ENCODE data around the gene LRP8. TPM values are rescaled to one million over a fixed set of nuclear protein-coding genes. Genes with fewer than 3 reads are reported as not detected.

Gene LRP8
- total and polyA plus RNA-seq, 8 donors: 0.58 to 26.8 (median 2.3) TPM

DNA sequence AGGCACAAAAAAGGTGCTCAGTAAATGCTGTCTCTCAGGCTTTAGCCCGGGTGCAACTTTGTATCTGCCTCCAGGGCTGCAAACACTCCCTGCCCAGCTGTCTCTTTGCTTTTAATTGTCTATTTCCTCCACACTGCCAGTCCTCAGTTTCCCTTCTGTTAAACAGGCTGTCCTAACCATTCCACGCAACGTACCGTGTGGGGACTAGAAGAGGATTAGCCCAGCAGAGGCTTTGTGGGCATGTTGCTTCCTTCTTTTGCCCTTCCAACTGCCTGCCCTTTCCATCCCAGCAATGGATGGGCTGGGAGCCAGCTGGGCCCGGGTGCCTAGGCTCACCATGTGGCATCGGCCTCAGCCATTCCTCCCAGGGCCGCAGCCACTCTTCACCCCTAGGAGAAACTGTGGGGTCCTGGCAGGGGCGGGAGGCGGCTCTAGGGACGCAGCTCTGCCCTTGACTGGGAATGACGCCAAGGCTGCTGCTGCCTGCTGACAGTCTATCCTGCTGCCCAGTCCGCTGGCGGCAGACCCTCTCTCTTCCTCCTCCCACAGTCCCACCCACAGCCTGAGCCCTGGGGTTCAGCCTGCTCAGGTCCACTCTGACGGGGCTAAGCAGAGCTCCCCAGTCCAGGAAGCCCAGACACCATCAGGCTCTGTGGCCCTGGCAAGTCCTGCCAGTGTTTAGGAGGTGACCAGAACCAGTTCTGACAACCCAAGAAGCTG lies 40.6 kb upstream of the LRP8 start:
- Histone ChIP-seq H3K4me3 (no peak overlapping the region), H3K4me1 (no peaks in the 10 kb centered on the region), H3K27me3 (peaks cover 0 to 34% (median 11%) of the 10 kb centered on the region in 3 donors), H3K9me3 (no peaks in the 10 kb centered on the region), H3K27ac (no peak overlapping the region), H3K36me3 (no peaks in the 10 kb centered on the region)
- intact Hi-C loops (cut with DNase I; ENCODE audit: low total_unique reads): no loop called here
- WGBS, 5 donors: 38 to 48% (median 47%) methylated on average over 5 to 14 of the region's 14 CpGs
- TF ChIP-seq POLR2A (IDR thresholded peaks at IDR 0.05) (no peak), EP300 (IDR thresholded peaks at IDR 0.05) (no peak), POLR2AphosphoS5 (IDR thresholded peaks at IDR 0.05) (no peak)
- TF ChIP-seq, protein P1, sequence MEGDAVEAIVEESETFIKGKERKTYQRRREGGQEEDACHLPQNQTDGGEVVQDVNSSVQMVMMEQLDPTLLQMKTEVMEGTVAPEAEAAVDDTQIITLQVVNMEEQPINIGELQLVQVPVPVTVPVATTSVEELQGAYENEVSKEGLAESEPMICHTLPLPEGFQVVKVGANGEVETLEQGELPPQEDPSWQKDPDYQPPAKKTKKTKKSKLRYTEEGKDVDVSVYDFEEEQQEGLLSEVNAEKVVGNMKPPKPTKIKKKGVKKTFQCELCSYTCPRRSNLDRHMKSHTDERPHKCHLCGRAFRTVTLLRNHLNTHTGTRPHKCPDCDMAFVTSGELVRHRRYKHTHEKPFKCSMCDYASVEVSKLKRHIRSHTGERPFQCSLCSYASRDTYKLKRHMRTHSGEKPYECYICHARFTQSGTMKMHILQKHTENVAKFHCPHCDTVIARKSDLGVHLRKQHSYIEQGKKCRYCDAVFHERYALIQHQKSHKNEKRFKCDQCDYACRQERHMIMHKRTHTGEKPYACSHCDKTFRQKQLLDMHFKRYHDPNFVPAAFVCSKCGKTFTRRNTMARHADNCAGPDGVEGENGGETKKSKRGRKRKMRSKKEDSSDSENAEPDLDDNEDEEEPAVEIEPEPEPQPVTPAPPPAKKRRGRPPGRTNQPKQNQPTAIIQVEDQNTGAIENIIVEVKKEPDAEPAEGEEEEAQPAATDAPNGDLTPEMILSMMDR (IDR thresholded peaks at IDR 0.05): no peak
- DNase-seq: peak; percentile 25 to 52

DNA sequence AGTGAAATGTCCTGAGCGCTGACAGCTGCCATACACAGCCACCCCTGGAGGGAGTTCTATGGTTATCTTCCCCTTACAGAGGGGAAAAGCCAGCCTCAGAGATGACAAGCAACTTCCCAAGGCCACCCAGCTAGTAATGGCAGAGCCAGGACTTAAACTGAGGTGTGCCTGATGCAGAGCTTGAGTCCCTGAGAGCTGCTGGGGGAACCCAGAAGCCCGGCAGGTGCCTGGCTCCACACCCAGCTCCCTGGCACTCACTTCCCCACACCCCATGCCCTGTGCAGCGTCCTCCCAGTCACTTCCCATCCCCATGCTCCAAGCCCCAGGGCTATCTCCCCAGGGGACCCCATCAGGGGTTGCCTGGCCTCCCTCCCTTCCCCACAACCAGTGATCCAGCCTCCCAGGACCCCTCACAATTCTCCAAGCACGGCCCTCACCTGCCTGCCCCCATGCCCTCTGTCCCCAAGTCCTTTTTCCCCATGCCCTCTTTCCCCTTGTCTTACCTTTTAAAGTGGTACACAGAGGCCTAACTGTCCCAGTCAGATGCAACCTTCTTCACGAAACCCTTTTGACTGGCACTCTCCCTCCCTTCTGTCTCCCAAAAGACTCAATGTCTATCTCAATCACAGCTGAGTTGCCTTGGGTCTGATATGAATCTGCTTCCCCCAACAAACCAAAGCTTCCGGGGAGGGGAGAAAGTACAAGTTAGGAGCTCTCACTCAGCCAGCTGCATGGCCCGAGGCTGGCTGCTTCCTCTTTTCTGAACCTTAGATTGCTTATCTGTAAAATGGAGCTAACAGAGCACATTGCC lies 39.8 kb upstream of the LRP8 start:
- 59 to 69% (median 66%) methylated on average over 7 of the region's 7 CpGs for WGBS, 5 donors
- Histone ChIP-seq H3K4me1 (no peaks in the 10 kb centered on the region), H3K27ac (no peak overlapping the region), H3K4me3 (peak overlapping the region in 1 of 4 donors; percentile 1), H3K27me3 (peaks cover 0 to 34% (median 11%) of the 10 kb centered on the region in 3 donors), H3K36me3 (no peaks in the 10 kb centered on the region), H3K9me3 (no peaks in the 10 kb centered on the region)
- TF ChIP-seq POLR2A (IDR thresholded peaks at IDR 0.05): no peak
- TF ChIP-seq POLR2AphosphoS5 (IDR thresholded peaks at IDR 0.05): no peak
- TF ChIP-seq EP300 (IDR thresholded peaks at IDR 0.05): no peak
- TF ChIP-seq, protein P1 (IDR thresholded peaks at IDR 0.05): no peak
- DNase-seq: peak; percentile 23 to 54
- intact Hi-C loops (cut with DNase I; ENCODE audit: low total_unique reads): no loop called here

DNA sequence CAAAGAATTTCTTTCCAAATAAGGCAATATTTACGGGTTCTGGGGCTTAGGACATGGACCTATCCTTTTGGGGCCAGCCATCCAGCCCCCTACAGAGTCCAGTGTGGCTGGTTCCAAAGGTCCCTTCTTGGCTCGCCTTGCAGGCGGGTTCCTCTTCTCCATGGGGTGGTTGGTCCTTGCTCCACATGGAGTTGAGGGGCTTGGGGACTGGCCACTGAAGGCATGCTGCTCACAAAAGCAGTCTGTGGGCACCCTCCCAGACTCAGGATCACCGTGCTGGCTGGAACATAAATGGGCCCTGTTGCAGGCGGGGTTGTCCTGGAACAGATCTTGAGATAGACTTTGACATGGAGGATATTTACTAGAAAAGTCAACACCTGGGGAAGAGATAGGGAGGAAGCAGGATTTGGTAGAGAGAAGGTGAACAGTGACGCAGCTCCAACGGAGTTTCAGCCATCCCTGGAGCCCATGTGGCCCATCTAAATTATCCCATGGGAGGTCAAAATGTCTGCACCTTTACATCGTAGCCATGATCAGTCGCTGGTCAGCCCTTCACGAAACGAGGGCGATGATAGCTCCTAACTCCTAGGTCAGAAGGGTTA lies 39.1 kb upstream of the LRP8 start:
- H3K27ac ChIP-seq: no peak overlapping the region
- peak in 1 of 2 donors; percentile 13 for DNase-seq
- intact Hi-C loops (cut with DNase I; ENCODE audit: low total_unique reads): no loop called here
- no peaks in the 10 kb centered on the region for H3K4me1 ChIP-seq
- TF ChIP-seq POLR2AphosphoS5 (IDR thresholded peaks at IDR 0.05) (no peak), POLR2A (IDR thresholded peaks at IDR 0.05) (no peak), EP300 (IDR thresholded peaks at IDR 0.05) (no peak)
- TF ChIP-seq, protein P1 (IDR thresholded peaks at IDR 0.05): no peak
- H3K9me3 ChIP-seq: no peaks in the 10 kb centered on the region
- WGBS, 5 donors: 81 to 88% (median 85%) methylated on average over 12 of the region's 12 CpGs
- no peaks in the 10 kb centered on the region for H3K36me3 ChIP-seq
- H3K4me3 ChIP-seq: no peak overlapping the region
- H3K27me3 ChIP-seq: peaks cover 0 to 34% (median 11%) of the 10 kb centered on the region in 3 donors

DNA sequence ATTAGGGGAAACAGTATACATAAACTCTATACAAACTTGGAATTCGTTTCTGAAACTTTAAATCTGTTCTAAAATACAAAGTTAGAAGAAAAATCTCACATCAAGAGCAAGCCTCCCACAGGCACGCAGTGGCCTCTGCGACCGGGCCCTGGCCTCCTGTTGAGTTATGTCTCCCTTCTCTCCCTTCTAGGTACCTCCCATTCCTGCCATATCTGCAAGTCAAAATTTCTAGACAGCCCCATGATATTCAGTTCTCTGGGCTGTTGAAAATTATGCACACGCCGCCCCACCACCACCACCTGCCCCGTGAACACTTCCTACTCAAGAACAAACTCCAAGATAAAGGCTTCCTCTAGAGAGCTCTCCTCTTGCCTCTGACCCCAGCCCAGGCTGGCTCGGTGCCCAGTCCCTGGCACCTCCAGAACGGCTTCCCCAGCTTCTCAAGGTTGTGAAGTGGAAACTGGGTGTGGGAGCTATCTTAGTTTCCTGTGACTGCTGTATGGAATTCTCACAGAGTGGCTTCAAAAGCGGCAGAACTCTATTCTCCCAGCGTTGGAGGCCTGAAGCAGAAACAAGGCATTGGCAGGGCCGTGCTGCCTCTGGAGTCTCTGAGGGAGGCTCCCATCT lies 37.7 kb upstream of the LRP8 start:
- Histone ChIP-seq H3K4me1 (no peaks in the 10 kb centered on the region), H3K27me3 (peaks cover 0 to 22% (median 7%) of the 10 kb centered on the region in 3 donors), H3K9me3 (no peaks in the 10 kb centered on the region), H3K4me3 (no peak overlapping the region), H3K36me3 (no peaks in the 10 kb centered on the region), H3K27ac (no peak overlapping the region)
- DNase-seq: peak; percentile 36 to 84
- TF ChIP-seq POLR2A (IDR thresholded peaks at IDR 0.05) (no peak), EP300 (IDR thresholded peaks at IDR 0.05) (no peak), POLR2AphosphoS5 (IDR thresholded peaks at IDR 0.05) (no peak)
- TF ChIP-seq, protein P1 (IDR thresholded peaks at IDR 0.05): no peak
- intact Hi-C loops (cut with DNase I; ENCODE audit: low total_unique reads): no loop called here
- 42 to 67% (median 57%) methylated on average over 12 of the region's 12 CpGs for WGBS, 5 donors

Measured in stomach (tissue), 9 donors.